SK-N-SH treated with all-trans-retinoic acid at 6 μM for 48 hours (cell line): ENCODE data around the gene FES.

Experiments
- ARNTL ChIP-seq: fragments of 450-650 bp; formaldehyde crosslinking; IDR thresholded peaks from 2 replicates; pipeline ENCODE4 v1.5.0; 2020; ENCODE audit warnings: low read depth, mild to moderate bottlenecking, moderate library complexity, borderline replicate concordance
- BACH2 ChIP-seq: fragments of 250-450 bp; sonication (Bioruptor Pico); IDR thresholded peaks from 2 replicates; pipeline ENCODE4 v1.9.0; 2021; ENCODE audit warnings: mild to moderate bottlenecking, borderline replicate concordance
- CSDC2 ChIP-seq: fragments of 250-450 bp; sonication (Bioruptor Pico); IDR thresholded peaks from 2 replicates; pipeline ENCODE4 v1.5.0; 2020; ENCODE audit warnings: mild to moderate bottlenecking, moderate library complexity
- CSRNP3 ChIP-seq: fragments of 250-450 bp; sonication (Bioruptor Pico); IDR thresholded peaks from 2 replicates; pipeline ENCODE4 v1.5.1; 2021; ENCODE audit warnings: mild to moderate bottlenecking, moderate library complexity
- ESRRG ChIP-seq: fragments of 250-450 bp; sonication (Bioruptor Pico); IDR thresholded peaks from 2 replicates; pipeline ENCODE4 v1.6.1; 2021; ENCODE audit warnings: mild to moderate bottlenecking
- RARB ChIP-seq: fragments of 250-450 bp; sonication (Bioruptor Pico); IDR thresholded peaks from 2 replicates; pipeline ENCODE4 v1.8.0; 2021; ENCODE audit warnings: mild to moderate bottlenecking, moderate library complexity
- SNAI2 ChIP-seq: fragments of 250-450 bp; sonication (Bioruptor Pico); IDR thresholded peaks from 2 replicates; pipeline ENCODE4 v1.5.0; 2020; ENCODE audit warnings: mild to moderate bottlenecking, moderate library complexity
- TCF4 ChIP-seq: fragments of 250-450 bp; sonication (Bioruptor Pico); IDR thresholded peaks from 2 replicates; pipeline ENCODE4 v1.8.0; 2021; ENCODE audit warnings: mild to moderate bottlenecking, moderate library complexity, borderline replicate concordance
- ZFP30 ChIP-seq: fragments of 450-650 bp; formaldehyde crosslinking; IDR thresholded peaks from 2 replicates; pipeline ENCODE4 v1.5.0; 2022; ENCODE audit warnings: mild to moderate bottlenecking, moderate library complexity
- ZNF8 ChIP-seq: fragments of 450-650 bp; formaldehyde crosslinking; IDR thresholded peaks from 2 replicates; pipeline ENCODE4 v1.5.0; 2020; ENCODE audit warnings: mild to moderate bottlenecking, moderate library complexity

GRCh38 chr15:90837094-90837493 is 47.2 kb upstream of the FES start:
- TF ChIP-seq RARB: no peak
- no peak for TF ChIP-seq ZNF8 (CRISPR knock-in tag)
- no peak for TF ChIP-seq ARNTL (CRISPR knock-in tag)
- TF ChIP-seq BACH2 (CRISPR knock-in tag): no peak
- TF ChIP-seq CSDC2 (CRISPR knock-in tag): no peak
- no peak for TF ChIP-seq TCF4 (CRISPR knock-in tag)
- no peak for TF ChIP-seq CSRNP3 (CRISPR knock-in tag)
- TF ChIP-seq ZFP30 (CRISPR knock-in tag): no peak
- no peak for TF ChIP-seq ESRRG (CRISPR knock-in tag)
- no peak for TF ChIP-seq SNAI2
